Gastroesophageal sphincter (tissue), 3 donors: ENCODE measurements around the gene FANCD2.

ENCODE experiments used
- EP300 ChIP-seq: sonication (generic); formaldehyde crosslinking; IDR thresholded peaks from one replicate; pipeline ENCODE4 v1.6.1; 2017; ENCODE audit warnings: antibody characterized with exemption, mild to moderate bottlenecking
- POLR2A ChIP-seq, 2 donors: fragments of 450-650 bp; IDR thresholded peaks; one replicate each; pipeline ENCODE4 v1.6.1; 2017; ENCODE audit warnings: antibody characterized with exemption in 2 of 2, mild to moderate bottlenecking in 2 of 2, moderate library complexity in 1 of 2
- POLR2AphosphoS5 ChIP-seq: sonication (generic); formaldehyde crosslinking; IDR thresholded peaks from one replicate; pipeline ENCODE4 v1.6.1; 2017; ENCODE audit warnings: antibody characterized with exemption
- TF ChIP-seq, protein P1 (sequence below), 4 experiments: fragments of 200-600 bp in 2 of 4; fragments of 450-650 bp in 2 of 4; sonication (generic) in 1 of 4; IDR thresholded peaks; one replicate each; pipeline ENCODE4 v1.5.1; 2017 to 2019; ENCODE audit warnings: antibody characterized with exemption in 4 of 4, mild to moderate bottlenecking in 2 of 4, moderate library complexity in 2 of 4

DNA sequence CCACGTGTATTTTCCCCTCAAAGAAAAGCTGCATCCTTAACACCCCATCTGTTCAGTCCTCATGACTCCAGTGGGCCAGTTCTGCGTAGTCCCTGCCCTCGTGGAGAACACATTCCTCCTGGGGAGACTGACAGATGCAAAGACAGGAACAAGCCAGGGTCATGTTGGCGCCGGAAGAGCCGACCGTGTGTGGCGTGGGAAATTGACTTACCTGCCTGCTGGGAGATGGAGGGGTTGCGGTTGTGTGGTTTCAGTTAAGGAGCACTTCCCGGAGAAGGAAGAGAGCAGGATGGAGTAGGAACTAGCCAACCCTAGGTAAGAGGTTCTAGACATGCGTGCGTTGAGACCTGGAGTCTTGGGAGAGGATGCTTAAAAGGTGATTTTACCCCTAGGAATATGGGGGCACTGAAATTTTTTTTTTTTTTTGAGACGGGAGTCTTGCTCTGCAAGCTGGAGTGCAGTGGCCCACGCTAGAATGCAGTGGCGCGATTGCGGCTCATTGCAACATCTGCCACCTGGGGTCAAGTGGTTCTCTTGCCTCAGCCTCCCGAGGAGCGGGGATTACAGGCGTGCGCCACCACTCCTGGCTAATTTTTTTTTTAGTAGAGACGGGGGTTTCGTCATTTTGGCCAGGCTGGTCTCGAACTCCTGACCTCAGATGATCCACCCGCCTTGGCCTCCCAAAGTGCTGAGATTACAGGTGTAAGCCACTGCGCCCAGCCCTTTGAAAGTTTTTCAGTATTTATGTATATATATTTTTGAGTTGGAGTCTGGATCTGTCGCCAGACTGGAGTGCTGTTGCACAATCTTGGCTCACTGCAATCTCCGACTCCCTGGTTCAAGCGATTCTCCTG is 116.7 kb downstream of the FANCD2 start:
- TF ChIP-seq EP300 (no peak), POLR2A (IDR thresholded peaks at IDR 0.05) (no peak), POLR2AphosphoS5 (no peak)
- TF ChIP-seq, protein P1, sequence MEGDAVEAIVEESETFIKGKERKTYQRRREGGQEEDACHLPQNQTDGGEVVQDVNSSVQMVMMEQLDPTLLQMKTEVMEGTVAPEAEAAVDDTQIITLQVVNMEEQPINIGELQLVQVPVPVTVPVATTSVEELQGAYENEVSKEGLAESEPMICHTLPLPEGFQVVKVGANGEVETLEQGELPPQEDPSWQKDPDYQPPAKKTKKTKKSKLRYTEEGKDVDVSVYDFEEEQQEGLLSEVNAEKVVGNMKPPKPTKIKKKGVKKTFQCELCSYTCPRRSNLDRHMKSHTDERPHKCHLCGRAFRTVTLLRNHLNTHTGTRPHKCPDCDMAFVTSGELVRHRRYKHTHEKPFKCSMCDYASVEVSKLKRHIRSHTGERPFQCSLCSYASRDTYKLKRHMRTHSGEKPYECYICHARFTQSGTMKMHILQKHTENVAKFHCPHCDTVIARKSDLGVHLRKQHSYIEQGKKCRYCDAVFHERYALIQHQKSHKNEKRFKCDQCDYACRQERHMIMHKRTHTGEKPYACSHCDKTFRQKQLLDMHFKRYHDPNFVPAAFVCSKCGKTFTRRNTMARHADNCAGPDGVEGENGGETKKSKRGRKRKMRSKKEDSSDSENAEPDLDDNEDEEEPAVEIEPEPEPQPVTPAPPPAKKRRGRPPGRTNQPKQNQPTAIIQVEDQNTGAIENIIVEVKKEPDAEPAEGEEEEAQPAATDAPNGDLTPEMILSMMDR (IDR thresholded peaks at IDR 0.05) = no peak
